8988T (cell line): Measurements from ENCODE around the gene ERC2.

Source experiments
- DNase-seq: peaks from one replicate; pipeline ENCODE4 v3.0.0; 2011

Gene ERC2

DNA sequence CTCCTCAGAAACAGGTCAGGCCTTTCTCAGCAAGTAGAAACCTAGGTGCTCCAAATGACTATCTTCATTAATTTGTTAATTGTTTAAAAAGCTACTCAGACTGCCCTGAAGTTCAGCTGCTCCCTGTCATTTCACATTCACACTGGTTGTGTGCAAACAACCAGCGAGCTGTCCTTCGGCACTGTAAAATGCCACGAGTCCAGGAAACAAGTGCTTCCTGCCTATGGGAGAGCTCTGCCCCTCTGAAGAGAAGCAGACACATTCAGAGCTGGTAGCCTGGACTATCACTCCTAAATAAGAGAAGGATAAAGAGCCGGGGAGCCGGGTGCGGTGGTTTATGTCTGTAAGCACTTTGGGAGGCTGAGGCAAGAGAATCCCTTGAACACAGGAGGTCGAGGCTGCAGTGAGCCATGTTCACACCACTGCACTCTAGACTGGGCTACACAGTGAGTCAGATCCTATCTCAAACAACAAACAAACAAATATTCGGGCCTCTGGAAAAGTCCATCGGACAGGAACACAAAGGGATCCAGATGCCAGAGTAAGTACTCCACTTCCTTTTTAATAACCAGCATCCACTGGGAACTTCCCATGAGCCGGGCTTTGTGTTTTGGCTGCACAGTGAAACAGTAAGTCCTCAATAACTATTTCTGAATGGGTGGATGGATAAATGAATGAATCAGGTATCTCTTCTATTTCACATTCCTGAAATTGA, 866.7 kb downstream of the ERC2 start:
- no peak for DNase-seq

DNA sequence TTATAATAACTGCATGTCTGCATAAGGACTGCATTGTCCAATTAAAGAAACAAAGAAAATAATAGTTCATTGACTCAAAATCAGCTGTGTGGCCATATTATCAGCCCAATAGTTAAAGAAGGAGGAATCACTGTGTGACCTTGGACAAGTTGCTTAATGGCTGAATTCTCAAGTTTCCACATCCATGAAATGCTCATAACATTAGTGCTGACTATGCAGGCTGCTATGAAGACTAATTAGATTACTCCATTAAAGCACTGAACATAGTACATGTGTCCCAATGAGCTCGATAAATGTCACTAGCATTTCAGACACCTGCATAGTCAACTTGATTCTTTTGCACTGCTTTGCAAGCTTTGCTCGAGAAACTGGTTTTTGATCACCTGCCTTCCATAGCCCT, 870.0 kb downstream of the ERC2 start:
- no peak for DNase-seq

DNA sequence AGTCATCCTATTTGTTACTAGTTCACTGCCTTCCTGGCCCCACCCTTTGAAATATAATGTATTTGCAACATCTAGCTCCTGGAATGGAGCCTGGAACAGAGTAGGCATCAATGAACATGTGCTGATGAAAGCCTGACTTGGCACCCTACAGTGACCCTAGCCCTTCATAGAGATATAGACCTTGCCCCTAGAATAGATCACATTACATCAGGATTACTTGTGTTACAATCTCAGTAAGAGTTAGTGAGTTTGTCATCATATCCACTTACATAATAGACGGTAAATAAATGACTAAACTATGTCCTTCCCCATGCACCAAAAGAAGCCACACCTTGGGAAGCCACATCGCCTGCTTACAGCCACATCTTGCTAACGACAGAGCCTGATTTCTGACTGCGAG, 870.6 kb downstream of the ERC2 start:
- no peak for DNase-seq

DNA sequence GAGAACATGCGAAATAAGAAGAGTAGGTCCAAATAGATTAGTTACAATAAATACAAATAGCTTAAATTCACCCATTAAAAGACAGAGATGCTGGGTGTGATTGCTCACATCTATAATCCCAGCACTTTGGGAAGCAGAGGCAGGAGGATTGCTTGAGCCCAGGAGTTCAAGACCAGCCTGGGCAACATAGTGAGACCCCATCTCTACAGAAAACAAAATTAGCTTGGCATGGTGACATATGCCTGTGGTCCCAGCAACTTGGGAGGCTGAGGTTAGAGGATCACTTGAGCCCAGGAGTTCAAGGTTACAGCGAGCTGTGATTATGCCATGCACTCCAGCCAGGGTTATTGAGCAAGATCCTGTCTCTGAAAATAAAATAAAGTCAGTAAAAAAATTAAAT, 872.1 kb downstream of the ERC2 start:
- no peak for DNase-seq

DNA sequence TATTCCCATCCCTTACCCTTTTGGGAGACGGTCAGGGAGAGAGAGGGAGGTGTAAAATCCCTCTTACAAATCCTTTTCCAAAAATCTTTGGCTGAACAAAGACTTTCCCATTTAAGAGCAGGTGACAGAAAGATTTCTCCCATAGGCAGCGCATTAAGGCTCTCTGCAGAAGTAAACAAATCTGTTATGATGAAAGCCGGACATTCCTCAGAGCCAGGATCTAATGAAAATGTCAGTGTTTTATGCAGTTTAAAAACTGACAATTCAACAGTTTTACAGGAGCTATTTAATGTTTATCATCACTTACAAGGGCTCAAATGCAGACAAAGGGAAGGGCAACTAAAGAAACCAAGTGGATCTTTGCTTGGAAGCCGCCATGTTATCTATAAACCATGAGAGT, 872.8 kb downstream of the ERC2 start:
- no peak for DNase-seq

DNA sequence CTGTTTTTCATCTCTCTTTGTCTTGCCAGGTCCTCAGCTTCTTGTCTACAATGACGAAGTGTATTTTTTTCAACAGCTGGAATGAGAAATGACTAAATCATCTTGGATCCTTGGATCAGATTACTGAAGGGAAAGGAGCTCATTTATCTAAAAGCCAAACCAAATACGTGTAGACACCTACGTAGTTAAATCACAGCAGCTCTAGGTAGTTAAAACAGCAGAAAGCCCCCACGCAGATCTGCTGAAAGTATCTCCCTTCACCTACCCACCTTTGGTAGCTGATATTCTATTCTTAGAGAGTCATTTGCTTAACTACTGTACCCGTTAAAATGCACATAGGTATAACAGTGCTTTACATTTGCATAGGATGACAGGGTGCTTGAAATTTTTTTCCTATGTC, 875.7 kb downstream of the ERC2 start:
- DNase-seq = no peak

DNA sequence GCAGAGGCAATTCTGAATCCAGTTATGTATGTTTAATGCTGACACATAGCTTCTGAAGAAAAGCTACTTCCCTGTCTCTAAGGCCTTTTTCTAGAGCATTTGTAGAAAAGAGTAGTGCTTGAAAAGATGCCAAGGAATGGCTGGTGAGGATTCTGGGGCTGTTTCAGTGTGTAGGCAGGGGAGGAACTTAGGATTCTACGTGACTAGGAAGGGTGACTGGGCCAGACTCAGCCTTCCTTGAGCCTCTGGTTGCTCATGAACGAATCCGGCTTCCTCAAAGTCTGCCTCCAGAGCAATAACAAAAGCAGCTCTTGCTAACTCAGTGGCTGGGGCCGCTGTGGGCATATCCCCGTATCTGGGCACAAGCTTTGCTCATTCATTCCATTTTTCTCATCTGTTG, 876.4 kb downstream of the ERC2 start:
- DNase-seq = no peak

DNA sequence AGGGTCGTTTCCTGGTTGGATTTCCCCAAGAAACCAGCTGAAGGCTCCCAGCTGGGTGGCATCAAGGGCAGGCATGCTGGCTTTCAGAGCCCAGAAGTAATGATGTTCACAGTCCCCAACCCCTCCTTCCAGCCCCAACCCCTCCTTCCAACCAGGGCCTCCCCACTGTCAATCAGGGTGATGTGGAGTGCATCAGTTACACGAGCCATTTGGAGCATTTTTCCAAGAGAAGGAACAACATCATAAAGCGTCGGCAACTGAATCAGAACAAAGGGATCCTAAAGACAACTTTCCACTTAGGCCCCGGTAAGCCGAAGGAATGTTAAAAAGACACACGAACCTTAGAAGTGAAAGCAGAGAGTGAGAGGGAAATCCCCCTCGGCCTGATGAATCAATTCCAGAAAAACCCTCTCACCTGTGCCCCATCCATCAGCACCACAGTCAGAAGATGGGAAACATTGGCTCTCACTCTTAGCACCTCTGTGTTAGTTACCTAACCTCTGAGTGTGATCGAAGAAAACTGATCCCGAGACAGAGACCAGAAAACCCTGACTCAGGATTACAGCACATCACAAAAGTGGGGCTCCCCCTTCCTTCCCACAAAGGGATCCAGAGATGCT, 880.0 kb downstream of the ERC2 start:
- no peak for DNase-seq

DNA sequence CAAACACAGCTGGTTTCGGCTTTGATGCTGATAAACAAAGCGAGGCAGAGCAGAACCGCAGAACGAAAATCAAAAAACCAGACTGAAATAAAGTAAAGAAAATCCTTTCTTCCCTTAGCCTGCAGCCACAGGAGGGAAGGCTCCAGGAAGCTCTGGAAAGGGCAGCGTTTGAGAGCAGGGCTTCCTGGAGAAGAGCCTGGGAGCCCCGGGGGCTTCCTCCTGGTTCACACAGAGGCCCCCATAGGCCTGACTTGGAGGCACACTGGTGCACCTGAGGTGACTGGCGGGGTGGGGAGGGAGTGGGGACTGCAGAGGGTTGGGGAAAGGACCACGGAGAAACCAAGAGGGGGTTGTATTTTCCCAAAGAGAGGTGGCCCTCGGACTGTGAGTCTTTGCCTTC, 882.4 kb downstream of the ERC2 start:
- DNase-seq = no peak

DNA sequence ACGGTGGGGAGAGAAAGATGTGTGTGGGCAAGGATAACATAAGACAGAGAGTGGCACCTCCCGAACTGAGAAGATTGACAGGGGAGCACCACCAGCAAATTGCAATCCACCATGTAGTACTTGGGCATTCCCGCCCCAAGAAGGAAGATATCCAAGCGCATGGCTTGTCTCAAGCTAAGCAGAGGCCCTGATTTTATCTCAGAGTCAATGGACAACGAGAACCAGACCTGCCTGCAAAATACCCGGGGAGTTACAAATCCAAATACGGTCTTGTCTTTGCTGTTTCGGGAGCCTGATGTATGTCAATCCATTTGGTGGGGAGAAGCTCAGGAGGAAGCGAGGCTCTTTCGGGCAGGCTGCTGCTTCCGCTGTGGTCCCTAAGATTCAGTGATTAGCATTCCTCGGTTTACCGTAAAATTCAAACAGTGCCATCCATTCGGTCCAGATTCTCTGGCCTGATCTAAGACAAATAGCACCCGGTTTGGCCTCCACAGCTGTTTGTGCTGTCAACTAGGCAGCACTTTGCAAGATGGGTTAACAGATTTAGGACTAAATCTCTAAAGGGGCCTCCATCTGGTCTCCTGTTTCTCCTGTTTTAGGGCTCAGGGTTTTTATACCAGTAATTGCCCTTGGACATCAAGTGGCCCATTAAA, 883.4 kb downstream of the ERC2 start:
- DNase-seq = no peak

DNA sequence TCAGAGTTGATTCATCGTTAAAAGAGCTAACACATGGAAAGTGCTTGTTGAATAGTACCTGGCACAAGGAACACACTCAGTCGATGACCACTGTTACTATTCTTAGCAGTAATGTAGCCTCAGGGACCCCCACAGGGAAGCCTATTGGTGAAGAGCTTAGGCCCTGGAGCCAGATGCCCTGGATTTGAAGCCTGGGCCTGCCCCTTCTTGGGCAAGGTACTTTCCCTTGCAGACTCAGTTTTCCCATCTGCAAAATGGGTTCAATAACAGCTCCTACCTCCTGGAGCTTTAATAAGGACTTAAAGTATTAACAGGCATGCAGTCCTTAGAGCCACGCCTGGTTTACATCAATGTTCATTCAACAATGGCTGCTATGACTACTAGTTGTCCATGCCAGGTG, 884.2 kb downstream of the ERC2 start:
- no peak for DNase-seq

DNA sequence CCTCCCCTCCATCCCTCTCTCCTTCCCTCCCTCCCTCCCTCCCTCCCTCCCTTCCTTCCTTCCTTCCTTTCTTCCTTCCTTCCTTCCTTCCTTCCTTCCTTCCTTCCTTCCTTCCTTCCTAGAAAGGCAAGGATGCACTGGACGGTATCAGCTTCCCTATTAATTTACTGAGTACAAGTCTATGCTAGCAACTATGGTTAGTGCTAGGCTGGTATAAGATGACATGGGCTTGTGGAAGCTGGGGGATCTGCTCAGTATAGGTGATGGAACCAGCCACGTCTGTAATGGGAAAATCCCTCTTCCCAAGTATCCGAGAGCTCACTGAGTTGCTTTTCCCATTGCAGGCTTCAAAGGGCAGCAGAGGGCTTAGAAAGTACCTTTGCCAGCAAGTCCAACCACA, 884.8 kb downstream of the ERC2 start:
- no peak for DNase-seq

DNA sequence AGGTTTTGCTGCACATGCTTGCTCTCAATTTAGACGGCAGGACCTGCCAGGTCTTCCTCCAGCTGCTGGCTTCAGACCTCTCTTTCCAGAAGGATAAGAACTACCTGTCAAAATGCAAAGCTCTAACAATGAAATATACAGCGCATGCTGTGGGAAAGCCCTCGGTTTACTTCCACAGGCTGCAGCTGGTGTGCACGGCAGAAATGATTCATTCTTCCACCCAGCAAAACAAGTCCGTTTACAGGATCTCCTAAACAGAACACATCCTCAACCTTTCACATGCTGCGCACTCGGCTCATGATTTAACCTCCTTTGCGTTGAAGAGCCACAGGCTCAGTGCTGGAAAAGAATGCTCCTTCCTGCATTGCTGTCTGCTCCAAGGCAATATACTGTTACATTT, 888.8 kb downstream of the ERC2 start:
- no peak for DNase-seq

DNA sequence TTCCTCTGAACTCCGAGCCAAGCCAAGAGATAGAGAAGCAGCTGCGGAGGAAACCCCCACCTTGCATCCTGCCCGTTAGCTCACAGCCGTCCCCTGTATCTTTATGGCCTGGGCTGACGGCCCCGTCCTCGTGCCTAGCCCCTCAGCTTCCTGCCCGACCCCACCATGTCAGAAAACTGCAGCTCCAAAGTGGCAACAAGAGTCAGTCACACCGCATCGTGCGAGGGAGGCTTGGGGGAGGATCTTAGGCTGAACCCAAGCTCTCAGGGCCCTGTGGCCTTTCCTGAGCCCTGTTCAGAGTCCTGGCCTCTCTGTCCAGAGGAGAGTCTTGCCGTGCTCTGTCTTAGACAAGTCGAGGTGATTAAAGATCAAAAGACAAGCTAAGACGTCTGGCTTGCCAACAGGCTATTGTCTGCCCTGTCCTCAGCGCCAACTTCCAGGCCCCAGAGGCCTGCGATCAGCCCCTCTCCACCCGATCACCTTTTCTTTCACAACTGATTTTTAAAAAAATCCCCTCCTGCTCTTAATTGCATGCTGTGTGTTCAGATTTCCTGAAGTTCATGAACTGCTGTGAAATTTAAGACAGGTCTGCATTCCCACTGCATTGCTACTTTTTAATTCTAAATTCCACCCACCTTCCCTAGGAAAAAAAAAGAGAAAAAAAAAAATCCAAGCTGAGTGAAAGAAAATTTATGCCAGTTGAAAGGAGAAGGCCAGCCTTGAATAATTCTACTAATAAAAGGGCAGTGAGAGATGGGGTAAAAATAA, 891.5 kb downstream of the ERC2 start:
- DNase-seq = no peak

DNA sequence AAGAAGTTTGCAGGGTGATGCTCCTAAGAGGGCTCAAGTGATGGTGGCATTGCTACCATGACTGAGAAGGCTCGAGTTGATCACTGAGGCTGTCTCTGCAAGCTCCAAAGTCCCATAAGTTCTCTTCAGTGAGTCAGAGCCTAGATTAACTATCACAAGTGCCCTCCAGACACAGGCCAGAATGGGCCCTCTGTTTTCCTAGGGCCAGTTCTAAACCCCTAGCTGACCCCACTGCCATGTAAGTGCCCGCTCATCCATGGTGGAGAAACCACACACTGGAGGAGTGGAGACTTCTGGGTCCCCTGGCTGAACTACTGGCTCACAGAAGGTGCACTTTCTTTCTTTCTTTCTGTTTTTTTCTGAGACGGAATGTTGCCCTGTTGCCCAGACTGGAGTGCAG, 893.6 kb downstream of the ERC2 start:
- no peak for DNase-seq

DNA sequence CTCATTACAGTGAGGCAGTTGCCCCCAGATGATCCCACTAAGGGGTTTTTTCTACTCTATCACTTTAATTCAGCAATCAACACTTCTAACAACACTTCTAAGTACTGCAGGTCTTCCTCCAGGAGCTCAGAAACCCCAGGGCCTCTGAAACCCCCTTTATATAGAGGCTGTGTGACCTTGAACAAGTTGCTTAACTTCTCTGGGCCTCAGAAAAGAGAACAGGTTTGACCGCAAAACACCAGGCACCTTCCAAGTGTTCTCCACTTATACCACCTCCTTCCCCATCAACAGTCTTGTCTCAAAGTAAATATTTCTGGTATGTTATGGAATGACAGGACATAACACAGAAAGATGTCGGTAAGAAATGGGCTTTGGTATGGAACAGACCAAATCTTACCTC, 895.5 kb downstream of the ERC2 start:
- no peak for DNase-seq

DNA sequence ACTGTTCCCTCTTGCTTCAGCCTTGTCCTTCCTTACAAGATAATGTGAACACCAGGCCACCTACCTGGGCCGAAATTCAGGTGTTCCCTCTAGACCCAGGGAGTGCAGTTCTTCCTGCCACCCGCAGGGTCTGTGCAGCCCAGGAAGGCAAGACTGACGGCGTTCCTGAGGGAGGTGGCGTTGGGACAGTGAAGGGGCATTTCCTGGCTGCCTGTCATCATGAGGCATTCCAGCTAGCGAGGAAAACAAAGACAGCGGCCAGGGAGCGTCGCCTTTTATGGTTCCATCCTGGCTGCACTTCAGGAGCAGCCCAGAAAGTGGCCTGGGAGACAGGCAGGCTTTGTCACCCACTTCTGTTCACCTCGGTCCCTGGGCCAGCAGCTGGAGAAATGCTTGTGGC, 896.4 kb downstream of the ERC2 start:
- DNase-seq = no peak

DNA sequence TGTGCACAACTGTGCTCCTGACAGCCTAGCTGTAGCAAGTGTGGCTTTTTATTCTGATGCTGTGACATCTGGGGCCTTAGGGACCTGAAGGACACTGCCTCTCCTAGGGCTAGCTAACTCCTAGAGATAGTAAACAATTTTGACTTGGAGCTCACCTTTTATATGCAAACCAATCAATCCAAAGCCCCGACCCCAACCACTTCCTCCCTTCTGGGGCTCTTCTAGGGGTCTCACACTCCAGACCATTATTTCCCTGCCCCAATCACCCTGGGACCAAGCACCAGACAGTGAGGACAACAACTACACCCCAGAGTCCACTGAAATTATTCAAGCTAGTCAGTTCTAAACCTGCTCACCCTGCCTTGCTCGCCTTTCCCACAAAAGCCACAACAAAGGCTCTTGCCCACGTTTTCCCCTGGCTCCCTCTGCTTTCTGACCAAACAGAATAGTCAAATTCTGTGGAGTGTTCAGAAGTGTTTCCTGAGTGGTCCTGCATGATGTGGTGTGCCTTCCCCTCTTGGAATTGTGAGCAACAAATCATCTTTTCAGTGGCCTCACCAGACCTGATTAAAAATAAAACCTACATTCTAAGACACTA, 897.0 kb downstream of the ERC2 start:
- DNase-seq = no peak

DNA sequence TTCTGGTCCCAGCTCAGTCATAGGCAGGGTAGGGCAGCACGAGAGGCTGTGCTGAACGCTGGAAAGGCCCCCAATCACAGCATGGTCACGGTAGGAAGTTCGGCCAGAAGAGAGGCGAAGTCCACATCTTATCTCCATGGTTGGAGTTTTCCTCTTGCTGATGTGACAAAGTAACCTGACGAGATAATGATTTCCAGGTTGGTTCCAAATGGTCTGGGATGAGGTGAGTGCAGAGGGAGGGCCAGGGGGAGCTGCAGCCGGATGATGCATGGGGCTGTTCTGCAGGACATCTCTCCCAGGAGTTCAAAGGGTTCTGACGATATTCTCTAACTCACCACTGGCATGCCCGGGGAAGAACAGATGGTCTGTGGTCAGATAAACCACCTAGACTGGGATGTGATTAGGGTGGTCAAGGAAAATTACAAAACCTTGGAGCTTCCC, 898.0 kb downstream of the ERC2 start:
- no peak for DNase-seq

DNA sequence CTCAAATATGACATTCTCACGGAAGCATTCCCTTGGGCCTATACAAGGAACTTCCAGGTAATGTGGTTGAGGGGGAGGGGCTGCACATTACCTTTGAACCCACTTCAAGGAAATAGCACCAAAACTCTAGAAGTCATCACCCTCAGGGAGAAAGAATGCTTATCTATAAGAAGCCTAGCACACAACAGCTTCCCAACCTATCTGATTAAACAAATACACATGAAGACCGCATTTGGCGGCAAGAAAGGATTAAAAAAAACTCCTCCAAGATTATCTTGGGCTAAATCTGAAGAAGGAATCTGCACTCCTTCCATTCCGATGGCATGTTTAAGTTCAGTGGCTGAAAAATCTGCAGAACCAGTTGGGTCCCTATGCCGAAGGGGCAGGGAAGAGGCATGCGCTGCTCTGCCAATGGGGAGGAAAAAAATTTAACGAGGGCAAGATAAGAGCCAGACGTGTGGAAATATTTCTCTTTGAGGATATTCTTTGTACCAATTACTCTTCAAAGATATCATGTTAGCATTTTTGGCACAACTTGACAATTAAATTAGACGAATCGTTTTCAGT, 899.2 kb downstream of the ERC2 start:
- no peak for DNase-seq

DNA sequence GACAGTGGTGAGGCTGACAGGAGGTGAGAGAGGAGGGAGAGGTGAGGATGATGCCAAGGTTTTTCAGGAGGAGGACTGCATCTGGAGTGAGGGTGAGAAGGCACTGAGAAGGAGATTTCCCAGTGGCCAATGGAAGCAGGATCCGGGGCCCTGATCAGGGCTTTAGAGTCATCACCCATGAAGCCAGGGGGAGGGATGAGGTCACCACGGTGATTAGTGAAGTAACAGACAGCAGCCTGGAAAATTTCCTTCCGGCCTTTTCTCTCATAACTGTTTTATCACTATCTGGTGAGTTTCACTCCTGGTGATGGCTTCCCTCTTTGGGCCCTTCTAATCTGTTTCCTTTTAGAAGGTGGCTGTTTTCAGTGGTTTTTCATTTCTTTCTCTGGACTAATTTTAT, 900.7 kb downstream of the ERC2 start:
- no peak for DNase-seq

DNA sequence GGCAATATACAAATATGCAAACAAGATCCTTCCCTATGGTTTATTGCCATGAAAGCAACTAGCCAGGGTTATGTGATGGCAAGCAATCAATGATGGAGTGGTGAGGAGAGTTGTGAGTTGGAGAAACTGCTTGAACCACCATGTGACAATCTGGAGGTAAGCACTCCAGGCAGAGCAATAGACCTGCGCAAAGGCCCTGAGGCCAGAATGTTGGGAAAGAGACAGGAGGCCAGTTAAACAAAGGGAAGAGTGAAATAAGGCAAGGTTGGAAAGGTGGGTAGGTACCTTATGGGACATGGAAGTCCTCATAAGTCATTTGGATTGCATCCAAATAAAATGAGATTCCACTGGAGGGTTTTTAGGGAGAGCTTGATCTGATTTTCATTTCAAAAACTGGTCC, 901.1 kb downstream of the ERC2 start:
- no peak for DNase-seq

DNA sequence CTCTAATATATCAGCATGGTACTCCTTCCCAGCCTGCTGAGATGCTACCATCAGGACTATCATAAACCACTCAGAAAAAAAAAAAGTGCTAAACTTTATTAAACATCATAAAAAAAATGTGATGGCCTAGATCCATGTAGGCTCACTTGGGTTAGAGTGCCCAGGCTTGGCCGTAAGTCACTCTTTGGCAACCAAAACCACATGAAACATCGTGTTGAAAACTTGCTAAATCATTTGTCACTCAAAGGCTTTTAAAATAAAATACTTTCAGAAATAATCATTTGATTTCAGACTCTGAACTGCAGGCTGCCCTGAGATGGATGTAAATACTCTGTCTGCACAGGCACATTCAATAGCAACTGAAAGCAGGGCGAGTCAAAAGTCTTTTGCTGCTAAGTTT, 902.7 kb downstream of the ERC2 start:
- no peak for DNase-seq
